LNCaP clone FGC (cell line): ENCODE measurements around the gene RBM3.

Experiments used
- DNase-seq: peaks from one replicate; pipeline ENCODE4 v3.0.0-alpha.2; 2011; ENCODE audit warnings: low read depth
- H3K4me3 ChIP-seq: 2 replicates; pipeline ENCODE4 v1.5.1; 2011; ENCODE audit warnings: mild to moderate bottlenecking, low read depth, low read length, control low read depth
- CTCF ChIP-seq: IDR thresholded peaks from 2 replicates; pipeline ENCODE4 v1.5.1; 2012; ENCODE audit warnings: mild to moderate bottlenecking; ENCODE audit not compliant: control insufficient read depth, insufficient read depth; ENCODE audit errors: extremely low read depth

RBM3 gene

GRCh38 chrX:48578661-48579128 is 4.4 kb downstream of the RBM3 start:
- H3K4me3 ChIP-seq, result no peak overlapping the region
- DNase-seq, result no peak
- TF ChIP-seq CTCF, result no peak

- no peak for DNase-seq
- no peak overlapping the region for H3K4me3 ChIP-seq
- no peak for TF ChIP-seq CTCF
These were observed 5.0 kb downstream of the RBM3 start for GRCh38 chrX:48579259-48579658.

GRCh38 chrX:48580662-48581061 is 6.4 kb downstream of the RBM3 start:
- no peak for TF ChIP-seq CTCF
- H3K4me3 ChIP-seq, result no peak overlapping the region
- no peak for DNase-seq

GRCh38 chrX:48584698-48585097 is 10.4 kb downstream of the RBM3 start:
- no peak for TF ChIP-seq CTCF
- DNase-seq, result no peak
- H3K4me3 ChIP-seq, result no peak overlapping the region

GRCh38 chrX:48589482-48590162 is 15.3 kb downstream of the RBM3 start:
- no peak for DNase-seq
- no peak overlapping the region for H3K4me3 ChIP-seq
- TF ChIP-seq CTCF, result no peak

- no peak for TF ChIP-seq CTCF
- DNase-seq, result no peak
- no peak overlapping the region for H3K4me3 ChIP-seq
These were observed 16.2 kb downstream of the RBM3 start for GRCh38 chrX:48590203-48591103.
